K562 (cell line): ENCODE measurements around the gene PCP4L1.

Experiments
- DACH1 ChIP-seq: fragments of 450-650 bp; IDR thresholded peaks from 2 replicates; pipeline ENCODE4 v1.6.1; 2018; ENCODE audit not compliant: partially characterized antibody
- MCM7 ChIP-seq, 2 experiments: fragments of 450-650 bp; IDR thresholded peaks; 2 replicates each; pipeline ENCODE4 v1.6.1; 2016 to 2018
- NR3C1 ChIP-seq: sonication (generic); formaldehyde crosslinking; IDR thresholded peaks from 2 replicates; pipeline ENCODE4 v1.8.1; 2022; ENCODE audit warnings: missing genetic modification reagents
- SMAD1 ChIP-seq: fragments of 150-350 bp; IDR thresholded peaks from 2 replicates; pipeline ENCODE4 v1.6.1; 2014; ENCODE audit warnings: low read length, low read depth; ENCODE audit not compliant: partially characterized antibody
- SP2 ChIP-seq: IDR thresholded peaks from 2 replicates; pipeline ENCODE4 v1.6.1; 2011; ENCODE audit warnings: mild to moderate bottlenecking, low read depth, low read length, moderate library complexity; ENCODE audit not compliant: poor library complexity, severe bottlenecking; ENCODE audit errors: extremely low read depth
- TAF15 ChIP-seq: fragments of 200-400 bp; formaldehyde crosslinking; IDR thresholded peaks from 2 replicates; pipeline ENCODE4 v1.6.1; 2017; ENCODE audit warnings: mild to moderate bottlenecking, low read depth, low read length, moderate library complexity
- TARDBP ChIP-seq: fragments of 450-650 bp; IDR thresholded peaks from 2 replicates; pipeline ENCODE4 v1.6.1; 2016
- TEAD4 ChIP-seq, 2 experiments: sonication (generic) in 1 of 2; formaldehyde crosslinking in 1 of 2; IDR thresholded peaks; 2 replicates each; pipeline versions ENCODE4 v1.6.1 to v1.8.0; 2012 to 2022; ENCODE audit warnings: borderline replicate concordance in 1 of 2, inconsistent platforms in 1 of 2, low read length in 1 of 2, mild to moderate bottlenecking in 1 of 2, missing genetic modification reagents in 1 of 2
- TF ChIP-seq, protein P1 (sequence below): sonication (generic); formaldehyde crosslinking; IDR thresholded peaks from 2 replicates; pipeline ENCODE4 v1.8.0; 2022; ENCODE audit warnings: mild to moderate bottlenecking, missing genetic modification reagents
- TF ChIP-seq, protein P2 (sequence below): sonication (generic); formaldehyde crosslinking; IDR thresholded peaks from 2 replicates; pipeline ENCODE4 v1.9.0; 2022; ENCODE audit warnings: mild to moderate bottlenecking, missing genetic modification reagents
- TF ChIP-seq, protein P3 (sequence below): sonication (generic); formaldehyde crosslinking; IDR thresholded peaks from 2 replicates; pipeline ENCODE4 v1.8.1; 2023; ENCODE audit warnings: mild to moderate bottlenecking, missing genetic modification reagents
- TF ChIP-seq, protein P4 (sequence below): fragments of 450-650 bp; IDR thresholded peaks from 2 replicates; pipeline ENCODE4 v1.6.1; 2017; ENCODE audit warnings: mild to moderate bottlenecking, moderate library complexity

DNA sequence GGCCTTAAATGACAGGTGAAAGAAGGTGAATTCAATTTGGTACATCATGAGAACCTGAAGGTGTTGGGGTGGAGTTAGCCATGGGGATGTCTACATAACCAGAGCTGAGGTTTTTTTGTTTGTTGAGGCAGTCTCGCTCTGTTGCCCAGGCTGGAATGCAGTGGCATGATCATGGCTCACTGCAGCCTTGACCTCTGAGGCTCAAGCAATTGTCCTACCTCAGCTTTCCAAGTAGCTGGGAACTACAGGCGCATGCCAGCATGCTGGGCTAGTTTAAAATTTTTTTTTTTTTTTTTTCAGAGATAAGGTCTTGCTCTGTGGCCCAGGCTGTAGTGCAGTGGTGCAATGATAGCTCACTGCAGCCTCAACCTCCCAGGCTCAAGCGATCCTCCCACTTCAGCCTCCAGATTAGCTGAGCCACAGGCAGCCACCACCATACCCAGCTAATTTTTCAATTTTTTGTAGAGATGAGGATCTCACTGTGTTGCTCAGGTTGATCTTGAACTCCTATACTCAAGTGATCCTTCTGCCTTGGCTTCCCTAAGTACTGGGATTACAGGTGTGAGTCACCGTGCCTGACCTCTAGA, 53.1 kb downstream of the PCP4L1 start:
- TF ChIP-seq, protein P1, sequence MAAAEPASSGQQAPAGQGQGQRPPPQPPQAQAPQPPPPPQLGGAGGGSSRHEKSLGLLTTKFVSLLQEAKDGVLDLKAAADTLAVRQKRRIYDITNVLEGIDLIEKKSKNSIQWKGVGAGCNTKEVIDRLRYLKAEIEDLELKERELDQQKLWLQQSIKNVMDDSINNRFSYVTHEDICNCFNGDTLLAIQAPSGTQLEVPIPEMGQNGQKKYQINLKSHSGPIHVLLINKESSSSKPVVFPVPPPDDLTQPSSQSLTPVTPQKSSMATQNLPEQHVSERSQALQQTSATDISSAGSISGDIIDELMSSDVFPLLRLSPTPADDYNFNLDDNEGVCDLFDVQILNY (CRISPR knock-in tag), result no peak
- TF ChIP-seq TEAD4 (IDR thresholded peaks at IDR 0.05; ENCODE audit: low read length), result peak; percentile 0; the same call in 1 of the 2 replicates
- no peak for TF ChIP-seq TEAD4 (CRISPR knock-in tag; IDR thresholded peaks at IDR 0.05; ENCODE audit: borderline replicate concordance)
- TF ChIP-seq, protein P2, sequence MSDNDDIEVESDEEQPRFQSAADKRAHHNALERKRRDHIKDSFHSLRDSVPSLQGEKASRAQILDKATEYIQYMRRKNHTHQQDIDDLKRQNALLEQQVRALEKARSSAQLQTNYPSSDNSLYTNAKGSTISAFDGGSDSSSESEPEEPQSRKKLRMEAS (CRISPR knock-in tag), result no peak
- TF ChIP-seq, protein P3, sequence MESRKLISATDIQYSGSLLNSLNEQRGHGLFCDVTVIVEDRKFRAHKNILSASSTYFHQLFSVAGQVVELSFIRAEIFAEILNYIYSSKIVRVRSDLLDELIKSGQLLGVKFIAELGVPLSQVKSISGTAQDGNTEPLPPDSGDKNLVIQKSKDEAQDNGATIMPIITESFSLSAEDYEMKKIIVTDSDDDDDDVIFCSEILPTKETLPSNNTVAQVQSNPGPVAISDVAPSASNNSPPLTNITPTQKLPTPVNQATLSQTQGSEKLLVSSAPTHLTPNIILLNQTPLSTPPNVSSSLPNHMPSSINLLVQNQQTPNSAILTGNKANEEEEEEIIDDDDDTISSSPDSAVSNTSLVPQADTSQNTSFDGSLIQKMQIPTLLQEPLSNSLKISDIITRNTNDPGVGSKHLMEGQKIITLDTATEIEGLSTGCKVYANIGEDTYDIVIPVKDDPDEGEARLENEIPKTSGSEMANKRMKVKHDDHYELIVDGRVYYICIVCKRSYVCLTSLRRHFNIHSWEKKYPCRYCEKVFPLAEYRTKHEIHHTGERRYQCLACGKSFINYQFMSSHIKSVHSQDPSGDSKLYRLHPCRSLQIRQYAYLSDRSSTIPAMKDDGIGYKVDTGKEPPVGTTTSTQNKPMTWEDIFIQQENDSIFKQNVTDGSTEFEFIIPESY (CRISPR knock-in tag), result no peak
- TF ChIP-seq MCM7 (IDR thresholded peaks at IDR 0.05), result no peak
- no peak for TF ChIP-seq TAF15
- TF ChIP-seq TARDBP, result no peak
- no peak for TF ChIP-seq NR3C1 (CRISPR knock-in tag)
- no peak for TF ChIP-seq SMAD1
- no peak for TF ChIP-seq SP2
- TF ChIP-seq DACH1, result no peak
- TF ChIP-seq, protein P4, sequence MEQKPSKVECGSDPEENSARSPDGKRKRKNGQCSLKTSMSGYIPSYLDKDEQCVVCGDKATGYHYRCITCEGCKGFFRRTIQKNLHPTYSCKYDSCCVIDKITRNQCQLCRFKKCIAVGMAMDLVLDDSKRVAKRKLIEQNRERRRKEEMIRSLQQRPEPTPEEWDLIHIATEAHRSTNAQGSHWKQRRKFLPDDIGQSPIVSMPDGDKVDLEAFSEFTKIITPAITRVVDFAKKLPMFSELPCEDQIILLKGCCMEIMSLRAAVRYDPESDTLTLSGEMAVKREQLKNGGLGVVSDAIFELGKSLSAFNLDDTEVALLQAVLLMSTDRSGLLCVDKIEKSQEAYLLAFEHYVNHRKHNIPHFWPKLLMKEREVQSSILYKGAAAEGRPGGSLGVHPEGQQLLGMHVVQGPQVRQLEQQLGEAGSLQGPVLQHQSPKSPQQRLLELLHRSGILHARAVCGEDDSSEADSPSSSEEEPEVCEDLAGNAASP, result no peak
